Measurements from ENCODE around the gene MKI67. TPM values are rescaled to one million over a fixed set of nuclear protein-coding genes. Genes with fewer than 3 reads are reported as not detected.

Gene MKI67
- total RNA-seq, 5 donors from 2014 or later (not counting 1 experiment from before 2014, with no cell fraction given) = 0.70 to 8.6 (median 1.8) TPM

DNA sequence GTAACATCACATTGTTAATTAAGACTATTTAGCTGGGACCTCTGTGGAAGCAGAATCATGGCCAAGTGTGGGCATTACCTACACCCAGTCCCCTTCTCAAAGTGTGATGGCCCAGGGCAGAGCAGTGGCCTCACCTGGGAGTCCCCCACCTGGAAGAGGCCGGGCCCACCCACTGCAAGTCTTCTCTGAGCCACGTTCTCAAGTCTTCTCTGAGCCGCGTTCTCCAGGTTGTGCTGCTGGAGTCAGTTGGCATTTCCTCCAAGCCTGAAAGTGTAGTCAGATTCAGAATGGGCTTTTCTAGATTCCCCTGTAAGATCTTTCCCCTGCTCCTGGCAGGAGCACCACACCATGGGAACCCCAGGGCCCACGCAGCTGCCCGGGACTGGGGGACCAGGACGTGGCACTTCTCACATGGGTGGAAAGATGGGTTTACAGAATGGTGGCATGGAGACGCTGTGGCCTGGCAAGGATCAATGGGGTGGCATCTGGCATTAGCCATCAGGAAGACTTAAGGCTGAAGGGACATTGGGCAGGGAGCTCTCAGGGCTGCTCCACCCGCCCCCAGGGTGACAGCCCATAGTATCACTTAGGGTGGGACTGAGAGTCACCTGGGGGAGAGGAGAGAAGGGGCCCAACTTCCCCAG is 68.0 kb downstream of the MKI67 start:
- H3K36me3 Mint-ChIP-seq = peaks cover 43% of the 10 kb centered on the region
- H3K4me3 Mint-ChIP-seq = no peak overlapping the region
- Histone ChIP-seq H3K36me3 (ENCODE audit: control insufficient read depth in 2 of 2, extremely low read depth in 1 of 2, insufficient read depth in 1 of 2, low read length in 1 of 2) (peaks cover 17 to 79% of the 10 kb centered on the region in 2 donors), H3K9me3 (no peaks in the 10 kb centered on the region), H3K27ac (ENCODE audit: low read length) (peak overlapping the region; percentile 17), H3K4me3 (ENCODE audit: control insufficient read depth in 1 of 2, extremely low read depth in 1 of 2, low read length in 1 of 2) (no peak overlapping the region), H3K4me1 (ENCODE audit: control insufficient read depth in 1 of 2, extremely low read depth in 1 of 2, insufficient read depth in 2 of 2, low read length in 2 of 2) (peaks cover 10 to 46% of the 10 kb centered on the region in 2 experiments), H3K27me3 (replicated peaks in 1 of 2; ENCODE audit: control insufficient read depth in 2 of 2, extremely low read depth in 1 of 2, insufficient read depth in 2 of 2, low read length in 1 of 2) (no peaks in the 10 kb centered on the region)
- no peaks in the 10 kb centered on the region for H3K9me3 Mint-ChIP-seq
- no peak for DNase-seq
- no peaks in the 10 kb centered on the region for H3K27me3 Mint-ChIP-seq
- H3K4me1 Mint-ChIP-seq = peaks cover 48 to 61% (median 51%) of the 10 kb centered on the region in 3 donors
- WGBS (ENCODE audit: insufficient coverage) = 79% methylated on average over 6 of the region's 9 CpGs
- CTCF ChIA-PET = interaction anchor here in 1 of 2 donors (0.9 to 1.7 kb wide), 2 partner anchors 10 to 11 kb away, joined by 5 to 7 read pairs; no protein-coding TSS in a partner anchor
- ATAC-seq (replicated peaks in 1 of 4) = no peak
- POLR2A ChIA-PET = interaction anchor here in 1 of 2 donors (7.2 kb wide), 1 partner anchor 10 kb away, joined by 62 read pairs; no protein-coding TSS in a partner anchor
- peak overlapping the region; percentile 66 to 87 for H3K27ac Mint-ChIP-seq

DNA sequence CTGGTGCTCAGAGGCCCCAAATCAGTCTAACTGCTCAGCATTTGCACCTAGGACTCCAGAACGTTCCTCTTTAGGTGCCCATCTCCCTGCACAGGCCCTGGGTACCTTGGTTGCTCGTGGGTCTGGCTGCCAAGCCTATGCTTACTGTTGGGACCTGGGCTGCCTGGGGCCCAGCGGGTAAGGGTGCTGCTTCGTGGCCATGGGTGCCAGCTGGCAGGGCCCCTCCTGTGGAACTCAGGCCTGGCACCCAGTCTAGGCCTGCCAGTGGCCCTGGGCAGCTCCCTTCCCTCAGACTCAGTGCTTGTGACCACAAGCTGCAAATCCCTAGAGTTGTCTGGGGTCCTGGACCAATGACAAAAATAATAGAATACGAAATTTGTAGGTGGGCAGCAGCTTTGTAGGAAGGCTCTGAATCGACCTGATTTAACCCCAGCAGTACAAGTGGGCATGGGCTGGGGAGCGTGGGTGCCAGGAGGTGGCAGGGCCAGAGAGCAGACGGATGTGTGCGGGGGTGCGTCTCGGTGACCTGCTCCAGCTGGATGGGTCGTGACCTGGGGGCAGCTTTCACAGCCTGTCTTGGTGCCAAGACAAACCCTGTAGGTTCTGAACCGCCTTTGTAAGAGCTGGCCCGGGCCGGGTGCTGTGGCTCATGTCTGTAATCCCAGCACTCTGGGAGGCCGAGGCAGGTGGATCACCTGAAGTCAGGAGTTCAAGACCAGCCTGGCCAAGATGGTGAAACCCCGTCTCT is 69.7 kb downstream of the MKI67 start:
- WGBS (ENCODE audit: insufficient coverage) = 97% methylated on average over 14 of the region's 17 CpGs
- CTCF ChIA-PET = interaction anchor here in 1 of 2 donors (0.5 to 1.2 kb wide), 2 partner anchors 13 to 15 kb away, joined by 3 to 5 read pairs; no protein-coding TSS in a partner anchor
- Mint-ChIP-seq H3K27ac (peak overlapping the region in 1 of 2 donors; percentile 39), H3K4me3 (no peak overlapping the region), H3K36me3 (peaks cover 54% of the 10 kb centered on the region), H3K27me3 (no peaks in the 10 kb centered on the region), H3K9me3 (no peaks in the 10 kb centered on the region), H3K4me1 (peaks cover 44 to 53% (median 50%) of the 10 kb centered on the region in 3 donors)
- no peak for ATAC-seq (replicated peaks in 1 of 4)
- Histone ChIP-seq H3K4me1 (ENCODE audit: control insufficient read depth in 1 of 2, extremely low read depth in 1 of 2, insufficient read depth in 2 of 2, low read length in 2 of 2) (peaks cover 0 to 46% of the 10 kb centered on the region in 2 experiments), H3K9me3 (no peaks in the 10 kb centered on the region), H3K4me3 (ENCODE audit: control insufficient read depth in 1 of 2, extremely low read depth in 1 of 2, low read length in 1 of 2) (no peak overlapping the region), H3K27ac (ENCODE audit: low read length) (no peak overlapping the region), H3K27me3 (replicated peaks in 1 of 2; ENCODE audit: control insufficient read depth in 2 of 2, extremely low read depth in 1 of 2, insufficient read depth in 2 of 2, low read length in 1 of 2) (no peaks in the 10 kb centered on the region), H3K36me3 (ENCODE audit: control insufficient read depth in 2 of 2, extremely low read depth in 1 of 2, insufficient read depth in 1 of 2, low read length in 1 of 2) (peaks cover 27 to 88% of the 10 kb centered on the region in 2 donors)
- no peak for DNase-seq
- POLR2A ChIA-PET = no interaction called here

DNA sequence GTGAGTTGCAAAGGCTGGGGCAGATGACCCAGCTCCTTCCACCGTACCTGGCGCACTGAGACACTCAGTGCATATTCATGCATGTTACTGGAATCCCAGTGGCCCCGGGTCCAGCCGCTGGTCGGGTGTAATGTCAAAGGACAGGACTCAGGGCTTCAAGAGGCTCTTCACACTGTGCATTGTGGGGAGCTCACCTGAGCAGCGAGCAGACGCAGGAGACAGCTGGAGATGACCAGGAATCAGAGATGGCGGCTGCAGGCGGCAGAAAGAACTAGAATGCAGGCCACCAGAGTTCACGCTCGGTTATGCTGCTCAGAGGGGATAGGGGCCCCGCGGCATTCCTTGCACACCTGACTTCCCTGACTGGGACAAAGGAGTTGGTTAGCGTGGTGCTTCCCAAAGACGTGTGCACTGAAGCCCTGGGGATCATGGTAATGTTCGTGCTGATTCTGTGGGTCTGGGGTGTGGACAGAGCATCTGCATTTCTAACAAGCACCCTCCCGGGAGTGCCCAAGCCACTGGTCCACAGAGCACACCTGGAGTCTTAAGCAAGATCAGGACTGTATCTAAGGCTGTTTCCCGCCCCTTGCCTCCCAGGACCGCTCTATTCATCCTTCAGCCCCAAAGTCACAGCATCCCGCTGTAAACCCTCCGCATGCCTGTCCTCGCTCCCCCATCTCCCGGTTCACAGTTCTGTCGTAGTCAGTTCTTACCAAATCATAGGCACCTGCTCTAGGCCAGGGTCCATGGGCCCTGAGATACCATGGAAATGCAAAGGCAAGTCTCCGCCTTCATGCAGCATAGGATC is 71.0 kb downstream of the MKI67 start:
- H3K27ac Mint-ChIP-seq = peak overlapping the region in 1 of 2 donors; percentile 39
- no peak for DNase-seq
- H3K4me3 Mint-ChIP-seq = no peak overlapping the region
- ChIA-PET CTCF (no interaction called here), POLR2A (no interaction called here)
- no peak for ATAC-seq (replicated peaks in 1 of 4)
- no peaks in the 10 kb centered on the region for H3K27me3 ChIP-seq (replicated peaks in 1 of 2; ENCODE audit: control insufficient read depth in 2 of 2, extremely low read depth in 1 of 2, insufficient read depth in 2 of 2, low read length in 1 of 2)
- H3K9me3 ChIP-seq = no peaks in the 10 kb centered on the region
- peaks cover 47 to 56% (median 55%) of the 10 kb centered on the region in 3 donors for H3K4me1 Mint-ChIP-seq
- H3K36me3 Mint-ChIP-seq = peaks cover 58% of the 10 kb centered on the region
- H3K9me3 Mint-ChIP-seq = no peaks in the 10 kb centered on the region
- WGBS (ENCODE audit: insufficient coverage) = 98% methylated on average over 25 of the region's 25 CpGs
- H3K27ac ChIP-seq (ENCODE audit: low read length) = no peak overlapping the region
- H3K4me1 ChIP-seq (ENCODE audit: control insufficient read depth in 1 of 2, extremely low read depth in 1 of 2, insufficient read depth in 2 of 2, low read length in 2 of 2) = peaks cover 2 to 51% of the 10 kb centered on the region in 2 experiments
- H3K4me3 ChIP-seq (ENCODE audit: control insufficient read depth in 1 of 2, extremely low read depth in 1 of 2, low read length in 1 of 2) = no peak overlapping the region
- H3K36me3 ChIP-seq (ENCODE audit: control insufficient read depth in 2 of 2, extremely low read depth in 1 of 2, insufficient read depth in 1 of 2, low read length in 1 of 2) = peaks cover 24 to 90% of the 10 kb centered on the region in 2 donors
- no peaks in the 10 kb centered on the region for H3K27me3 Mint-ChIP-seq

DNA sequence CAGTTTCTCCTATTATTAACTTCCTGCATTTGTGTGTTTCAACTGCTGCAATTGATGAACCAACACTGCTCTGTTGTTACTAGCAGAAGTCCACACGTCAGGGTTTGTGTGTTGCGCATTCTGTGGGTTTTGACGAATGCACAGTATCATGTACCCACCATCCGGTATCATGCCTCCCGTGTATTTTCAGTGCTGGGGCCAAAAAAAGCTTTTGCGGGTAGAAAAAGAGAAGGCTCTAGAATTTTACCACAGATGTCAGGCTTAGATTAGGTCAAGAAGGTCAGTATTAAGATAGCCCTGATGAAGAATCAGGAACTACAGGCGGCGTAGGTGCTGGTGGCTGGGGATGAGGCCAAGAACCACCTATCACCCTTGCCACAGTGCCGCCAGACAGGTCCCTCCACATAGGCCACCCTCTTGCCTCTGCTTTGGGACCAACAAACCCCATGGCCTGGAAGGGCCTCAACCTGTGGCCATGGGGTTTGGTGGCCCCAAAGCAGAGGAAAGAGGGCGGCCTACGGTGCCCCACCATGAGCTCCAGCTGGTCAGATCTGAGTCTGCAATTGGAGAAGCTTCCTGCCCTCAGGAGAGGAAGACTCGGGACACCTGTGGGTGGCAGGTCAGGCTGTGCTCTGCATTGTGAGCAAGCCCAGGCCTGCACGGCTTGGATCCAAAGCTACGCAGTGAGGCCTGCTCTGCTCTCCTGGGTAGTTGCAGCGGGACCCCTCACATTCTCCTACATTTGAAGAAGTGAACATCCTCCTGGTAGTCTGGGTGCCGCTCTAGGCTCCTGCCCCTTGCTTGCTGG is 71.9 kb downstream of the MKI67 start:
- H3K4me1 ChIP-seq (ENCODE audit: control insufficient read depth in 1 of 2, extremely low read depth in 1 of 2, insufficient read depth in 2 of 2, low read length in 2 of 2) = peaks cover 7 to 50% of the 10 kb centered on the region in 2 experiments
- Mint-ChIP-seq H3K4me1 (peaks cover 47 to 57% (median 55%) of the 10 kb centered on the region in 3 donors), H3K9me3 (no peaks in the 10 kb centered on the region), H3K4me3 (no peak overlapping the region), H3K36me3 (peaks cover 62% of the 10 kb centered on the region), H3K27me3 (no peaks in the 10 kb centered on the region), H3K27ac (peak overlapping the region in 1 of 2 donors; percentile 16)
- no peaks in the 10 kb centered on the region for H3K27me3 ChIP-seq (replicated peaks in 1 of 2; ENCODE audit: control insufficient read depth in 2 of 2, extremely low read depth in 1 of 2, insufficient read depth in 2 of 2, low read length in 1 of 2)
- no peaks in the 10 kb centered on the region for H3K9me3 ChIP-seq
- DNase-seq (peak in 1 of 35 experiments; percentile 44), ATAC-seq (replicated peaks in 1 of 4) (no peak)
- ChIA-PET CTCF (no interaction called here), POLR2A (no interaction called here)
- no peak overlapping the region for H3K27ac ChIP-seq (ENCODE audit: low read length)
- peaks cover 24 to 86% of the 10 kb centered on the region in 2 donors for H3K36me3 ChIP-seq (ENCODE audit: control insufficient read depth in 2 of 2, extremely low read depth in 1 of 2, insufficient read depth in 1 of 2, low read length in 1 of 2)
- WGBS (ENCODE audit: insufficient coverage) = 97% methylated on average over 14 of the region's 16 CpGs
- no peak overlapping the region for H3K4me3 ChIP-seq (ENCODE audit: control insufficient read depth in 1 of 2, extremely low read depth in 1 of 2, low read length in 1 of 2)

DNA sequence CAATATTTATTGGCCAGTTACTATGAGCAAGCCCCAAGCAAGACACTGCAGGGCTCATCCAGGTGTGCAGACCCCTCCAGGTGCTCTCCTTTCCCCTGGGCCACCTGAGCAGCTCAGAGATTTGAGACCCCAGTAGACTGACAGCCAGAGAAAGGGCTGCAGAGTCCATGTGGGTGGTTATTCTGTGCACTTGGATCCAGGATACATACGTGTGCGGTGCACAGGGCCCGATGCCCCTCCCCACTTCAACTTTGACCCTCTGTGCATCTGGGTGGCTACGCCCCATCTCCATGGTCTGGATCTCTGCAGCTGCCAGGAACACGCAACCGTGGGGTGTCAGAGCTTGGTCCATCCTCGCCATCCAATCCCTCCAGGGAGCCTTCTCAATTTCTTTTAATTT is 72.9 kb downstream of the MKI67 start:
- H3K4me3 ChIP-seq (ENCODE audit: control insufficient read depth in 1 of 2, extremely low read depth in 1 of 2, low read length in 1 of 2) = no peak overlapping the region
- peaks cover 22 to 79% of the 10 kb centered on the region in 2 donors for H3K36me3 ChIP-seq (ENCODE audit: control insufficient read depth in 2 of 2, extremely low read depth in 1 of 2, insufficient read depth in 1 of 2, low read length in 1 of 2)
- peaks cover 13 to 51% of the 10 kb centered on the region in 2 experiments for H3K4me1 ChIP-seq (ENCODE audit: control insufficient read depth in 1 of 2, extremely low read depth in 1 of 2, insufficient read depth in 2 of 2, low read length in 2 of 2)
- peaks cover 47 to 59% (median 57%) of the 10 kb centered on the region in 3 donors for H3K4me1 Mint-ChIP-seq
- ChIA-PET POLR2A (interaction anchor here in 1 of 2 donors (0.6 kb wide), 1 partner anchor 8 kb away, joined by 4 read pairs; no protein-coding TSS in a partner anchor), CTCF (interaction anchor here in 1 of 2 donors (0.8 kb wide), 1 partner anchor 158 kb away, joined by 4 read pairs; no protein-coding TSS in a partner anchor)
- H3K9me3 Mint-ChIP-seq = no peaks in the 10 kb centered on the region
- peaks cover 61% of the 10 kb centered on the region for H3K36me3 Mint-ChIP-seq
- no peak overlapping the region for H3K27ac Mint-ChIP-seq
- H3K27me3 ChIP-seq (replicated peaks in 1 of 2; ENCODE audit: control insufficient read depth in 2 of 2, extremely low read depth in 1 of 2, insufficient read depth in 2 of 2, low read length in 1 of 2) = no peaks in the 10 kb centered on the region
- WGBS (ENCODE audit: insufficient coverage) = no CpG with 5 or more reads among the region's 7 CpGs
- DNase-seq = no peak
- no peaks in the 10 kb centered on the region for H3K9me3 ChIP-seq
- H3K27me3 Mint-ChIP-seq = no peaks in the 10 kb centered on the region
- ATAC-seq (replicated peaks in 1 of 4) = no peak
- H3K27ac ChIP-seq (ENCODE audit: low read length) = no peak overlapping the region
- no peak overlapping the region for H3K4me3 Mint-ChIP-seq

Measured in T-cell (primary cell).